ENCODE results near the gene CDC25A. TPM values are rescaled to one million over a fixed set of nuclear protein-coding genes. Genes with fewer than 3 reads are reported as not detected.

The CDC25A gene
- total RNA-seq, 1 experiment from 2014 or later: 34.2 TPM

DNA sequence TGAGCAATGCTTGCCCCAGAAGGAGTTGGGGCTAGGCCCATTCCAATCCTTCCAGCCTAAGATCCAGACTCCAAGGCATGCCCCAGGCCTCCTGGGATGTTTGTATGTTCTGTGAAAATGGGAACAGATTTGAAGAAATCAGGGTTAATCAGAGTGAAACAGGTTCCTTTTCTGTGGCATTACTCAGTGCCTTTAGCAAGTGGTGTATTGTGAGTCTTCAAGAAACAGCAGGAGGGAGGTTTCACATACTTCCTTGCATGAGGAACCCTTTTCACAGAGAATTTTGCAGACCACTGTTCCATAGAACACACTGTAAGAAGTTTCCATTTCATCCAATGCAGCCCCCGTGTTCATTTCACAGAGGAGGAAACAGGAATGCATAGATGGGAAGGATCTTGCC is 8.4 kb upstream of the CDC25A start:
- no peak for DNase-seq (ENCODE audit: low read depth)

DNA sequence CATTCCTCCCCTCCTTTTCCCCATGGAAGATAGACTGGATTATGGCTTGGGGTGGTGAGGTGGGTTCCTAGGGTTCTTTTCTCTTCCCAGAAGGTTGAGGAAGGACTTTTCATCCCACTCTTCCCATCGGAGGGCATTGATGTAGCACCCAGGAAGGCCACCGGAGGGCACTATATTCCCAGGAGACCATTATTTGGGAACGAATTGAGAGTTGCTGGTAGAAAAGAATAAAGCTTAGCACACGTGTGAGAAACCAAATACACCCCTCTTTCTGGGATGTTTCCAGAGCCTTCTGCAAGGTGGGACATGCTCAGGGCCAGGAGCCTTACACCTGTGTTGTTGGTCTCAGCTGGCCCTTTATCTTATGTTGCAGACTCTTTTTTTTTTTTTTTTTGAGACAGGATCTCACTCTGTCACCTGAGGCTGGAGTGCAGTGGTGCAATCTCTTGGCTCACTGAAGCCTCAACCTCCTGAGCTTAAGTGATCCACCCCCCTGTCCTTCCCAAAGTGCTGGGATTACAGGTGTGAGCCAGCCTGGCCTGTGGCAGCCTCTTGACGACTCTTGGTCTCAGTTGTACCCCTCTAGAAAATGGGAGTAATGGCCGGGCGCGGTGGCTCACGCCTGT is 6.3 kb upstream of the CDC25A start:
- peak; percentile 69 for DNase-seq (ENCODE audit: low read depth)

DNA sequence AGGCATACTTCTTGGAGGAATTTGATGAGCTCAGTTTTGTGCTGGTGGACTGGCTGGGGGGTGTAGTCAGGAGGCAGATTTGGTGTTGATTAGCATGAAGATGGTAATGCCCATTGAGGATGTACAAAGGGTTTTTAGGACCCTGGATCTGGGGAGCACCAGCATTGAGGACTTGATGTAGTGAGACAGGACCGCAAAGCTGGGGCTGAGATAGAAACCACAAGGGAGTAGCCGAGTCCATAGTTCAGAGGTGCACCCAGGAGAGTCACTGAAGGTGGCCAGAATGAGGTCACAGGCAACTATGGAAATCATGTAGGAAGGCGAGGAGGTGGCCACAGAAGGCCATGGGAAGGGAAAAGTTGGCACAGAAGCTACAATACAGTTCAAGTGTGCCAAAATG is 2.7 kb upstream of the CDC25A start:
- DNase-seq (ENCODE audit: low read depth): no peak

DNA sequence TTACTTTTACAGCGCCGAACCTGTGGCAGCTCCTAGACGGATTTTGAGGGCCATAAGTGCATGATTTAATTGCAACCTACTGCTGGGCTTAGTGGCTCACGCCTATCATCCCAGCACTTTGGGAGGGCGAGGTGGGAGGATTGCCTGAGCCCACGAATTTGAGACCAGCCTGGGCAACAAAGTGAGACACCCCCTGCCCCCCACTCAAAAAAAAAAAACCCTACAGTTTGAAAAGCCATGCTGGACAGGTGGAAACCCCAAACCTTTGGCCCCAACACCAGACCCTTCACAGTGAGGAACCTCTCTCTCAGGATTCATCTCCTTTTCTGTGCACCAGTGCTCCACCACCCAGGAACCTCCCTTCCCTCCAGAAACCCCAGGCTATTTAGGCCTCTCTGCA is 1.1 kb upstream of the CDC25A start:
- DNase-seq (ENCODE audit: low read depth): no peak

- DNase-seq (ENCODE audit: low read depth): no peak
Observed at GRCh38 chr3:48187579-48188265, 495 bp downstream of the CDC25A start.

DNA sequence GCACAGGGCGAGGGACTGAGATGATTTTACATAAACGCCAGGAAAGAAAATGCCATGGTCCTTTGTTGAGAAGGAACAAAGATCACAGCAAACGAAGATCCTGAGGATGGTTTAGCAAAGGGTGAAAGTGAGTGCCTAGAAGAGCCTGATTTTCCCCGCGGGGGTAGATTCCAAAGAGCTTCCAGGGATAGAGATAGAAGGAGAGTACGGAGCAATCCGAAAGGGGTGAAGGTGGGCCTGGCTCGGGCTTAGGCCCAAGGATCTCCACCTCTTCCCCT is 977 bp downstream of the CDC25A start:
- DNase-seq (ENCODE audit: low read depth): no peak

- peak; percentile 24 for DNase-seq (ENCODE audit: low read depth)
Observed at GRCh38 chr3:48186631-48187300, 1.5 kb downstream of the CDC25A start.

DNA sequence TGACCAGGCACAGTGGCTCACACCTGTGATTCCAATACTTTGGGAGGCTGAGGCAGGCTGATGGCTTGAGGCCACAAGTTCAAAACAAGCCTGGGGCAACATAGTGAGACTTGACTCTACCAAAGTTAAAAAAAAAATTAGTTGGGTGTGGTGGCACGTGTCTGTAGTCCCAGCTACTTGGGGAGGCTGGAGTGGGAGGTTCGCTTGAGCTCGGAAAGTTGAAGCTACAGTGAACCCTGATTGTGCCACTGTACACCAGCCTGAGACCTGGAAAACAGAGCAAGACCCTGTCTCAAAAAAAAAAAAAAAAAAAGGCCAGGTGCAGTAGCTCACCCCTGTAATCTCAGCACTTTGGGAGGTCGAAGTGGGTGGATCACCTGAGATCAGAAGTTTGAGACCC is 3.1 kb downstream of the CDC25A start:
- no peak for DNase-seq (ENCODE audit: low read depth)

DNA sequence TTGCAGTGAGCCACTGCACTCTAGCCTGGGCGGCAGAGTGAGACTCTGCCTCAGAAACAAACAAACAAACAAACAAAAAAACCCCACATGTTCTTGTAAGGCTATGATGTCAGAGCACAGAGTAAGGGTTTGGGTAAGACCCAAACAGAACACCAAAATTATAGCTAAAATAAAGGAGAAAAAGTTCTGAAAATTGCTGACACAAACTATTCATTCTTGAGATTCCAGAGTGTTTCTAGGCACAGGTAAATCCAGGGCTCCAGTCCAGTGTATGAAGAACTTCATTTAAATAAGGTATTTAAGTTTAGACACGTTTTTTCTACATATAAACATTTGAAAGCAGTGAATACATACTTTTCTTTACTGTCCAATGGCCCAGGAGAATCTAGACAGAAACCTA is 3.9 kb downstream of the CDC25A start:
- DNase-seq (ENCODE audit: low read depth): no peak

GRCh38 chr3:48180531-48181253 is 7.5 kb downstream of the CDC25A start:
- no peak for DNase-seq (ENCODE audit: low read depth)

- no peak for DNase-seq (ENCODE audit: low read depth)
Observed at GRCh38 chr3:48180021-48180420, 8.2 kb downstream of the CDC25A start.

- DNase-seq (ENCODE audit: low read depth): no peak
Observed at GRCh38 chr3:48178072-48178471, 10.1 kb downstream of the CDC25A start.

- peak; percentile 58 for DNase-seq (ENCODE audit: low read depth)
Observed at GRCh38 chr3:48157950-48158376, 30.3 kb downstream of the CDC25A start.

GRCh38 chr3:48157202-48157840 is 30.9 kb downstream of the CDC25A start:
- DNase-seq (ENCODE audit: low read depth): no peak

- DNase-seq (ENCODE audit: low read depth): no peak
Observed at GRCh38 chr3:48156163-48156562, 32.1 kb downstream of the CDC25A start.

GRCh38 chr3:48155122-48155521 is 33.1 kb downstream of the CDC25A start:
- DNase-seq (ENCODE audit: low read depth): peak; percentile 82

DNA sequence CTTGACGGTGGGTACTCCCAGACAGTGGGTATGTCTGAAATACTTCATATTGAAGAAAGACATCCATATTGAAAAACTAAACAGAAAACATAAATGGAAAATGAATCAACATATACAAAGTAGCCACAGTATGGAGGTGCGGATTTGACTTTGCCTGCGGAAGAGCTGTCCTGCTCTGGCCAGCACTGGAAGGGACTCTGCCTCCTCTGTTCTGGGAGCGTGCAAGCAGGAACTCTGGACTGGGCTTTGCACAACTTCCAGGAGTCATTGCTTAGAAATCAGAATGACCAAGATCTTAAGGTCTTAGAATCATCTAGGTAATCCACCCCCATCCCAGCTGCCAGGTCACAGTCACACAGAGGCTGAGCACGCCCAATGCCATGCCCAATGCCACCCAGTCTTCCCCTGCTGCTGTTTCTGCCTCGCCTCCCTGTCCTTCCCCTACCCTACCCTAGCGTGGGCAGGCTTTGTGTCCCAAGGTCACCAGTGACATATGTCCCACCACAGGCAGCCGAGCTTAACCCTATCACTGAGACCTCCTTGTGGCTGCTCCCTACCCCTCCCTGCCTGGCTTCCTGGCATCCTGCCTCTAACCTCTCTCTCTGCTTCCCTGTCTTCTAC is 36.3 kb downstream of the CDC25A start:
- DNase-seq (ENCODE audit: low read depth): no peak

DNA sequence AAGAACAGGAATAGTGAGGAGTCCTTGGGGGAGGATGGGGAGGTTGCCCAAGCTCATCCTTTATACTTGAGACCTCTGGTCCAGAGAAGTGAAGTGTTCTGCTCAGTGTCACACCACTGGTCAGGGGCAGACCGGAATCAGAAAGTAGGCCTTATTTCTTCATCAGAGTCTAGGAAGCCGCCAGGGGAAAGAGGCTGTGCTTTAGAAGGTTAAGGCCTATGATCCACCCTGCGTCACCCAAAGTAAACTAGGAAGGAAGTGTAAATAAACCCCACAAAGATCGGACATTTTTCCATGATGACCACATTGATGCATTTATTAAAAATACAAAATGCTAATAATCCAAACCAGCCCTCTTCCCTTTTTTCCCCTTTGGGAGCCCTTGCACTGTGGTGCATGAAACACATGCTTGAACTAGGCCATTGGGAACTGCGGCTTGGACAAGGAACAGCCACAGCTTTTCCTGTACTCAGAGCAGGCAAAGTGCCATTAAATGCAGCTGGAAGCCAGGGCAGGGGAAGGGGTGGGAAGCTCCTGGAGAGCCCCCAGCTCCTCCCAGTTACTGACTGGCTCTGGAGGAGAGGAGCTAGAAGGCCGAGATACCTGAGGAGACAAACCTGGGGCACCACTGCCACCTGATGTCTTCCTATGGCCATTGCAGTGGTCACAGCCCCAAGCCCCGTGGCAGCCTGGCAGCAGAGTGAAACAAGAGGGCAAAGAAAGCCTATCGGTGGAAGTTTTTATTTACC is 37.0 kb downstream of the CDC25A start:
- peak; percentile 70 for DNase-seq (ENCODE audit: low read depth)

DNA sequence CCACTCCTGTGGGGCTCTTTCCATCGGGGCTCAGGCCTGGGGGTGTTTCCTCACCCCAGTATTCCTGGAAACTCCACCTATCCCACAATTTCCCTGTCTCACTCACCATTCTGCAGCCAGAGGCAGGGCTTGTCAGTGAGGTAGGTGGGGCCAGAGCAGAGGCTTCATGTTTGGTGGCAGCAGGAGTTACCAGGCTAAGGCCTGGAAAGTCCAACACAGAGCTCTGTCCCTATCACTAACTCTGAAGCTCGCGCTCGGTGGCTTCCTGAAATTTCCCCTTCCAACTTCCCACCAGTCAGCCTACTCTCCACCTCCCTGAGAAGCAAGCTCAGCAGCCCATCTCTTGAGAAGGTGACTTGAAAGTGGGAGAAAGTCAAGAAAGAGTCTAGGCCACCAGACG is 44.2 kb downstream of the CDC25A start:
- no peak for DNase-seq (ENCODE audit: low read depth)

DNA sequence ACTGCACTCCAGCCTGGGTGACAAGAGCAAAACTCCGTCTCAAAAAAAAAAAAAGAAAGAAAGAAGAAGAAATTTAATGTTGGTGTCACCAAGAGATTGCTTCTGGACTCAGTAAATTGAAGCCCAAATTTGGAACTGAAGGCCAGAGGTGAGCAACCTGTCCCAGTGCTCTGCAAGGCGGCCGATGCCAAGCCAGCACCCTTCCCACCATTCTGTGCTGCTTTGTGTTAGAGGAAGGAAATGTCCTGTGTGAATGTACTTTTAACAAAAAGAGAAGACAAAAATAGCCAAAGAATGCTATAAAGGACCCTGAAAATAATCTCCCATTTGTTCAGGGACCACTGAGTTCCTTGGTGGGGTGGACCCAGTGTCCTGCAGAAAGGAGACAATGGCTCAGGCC is 44.6 kb downstream of the CDC25A start:
- no peak for DNase-seq (ENCODE audit: low read depth)

DNA sequence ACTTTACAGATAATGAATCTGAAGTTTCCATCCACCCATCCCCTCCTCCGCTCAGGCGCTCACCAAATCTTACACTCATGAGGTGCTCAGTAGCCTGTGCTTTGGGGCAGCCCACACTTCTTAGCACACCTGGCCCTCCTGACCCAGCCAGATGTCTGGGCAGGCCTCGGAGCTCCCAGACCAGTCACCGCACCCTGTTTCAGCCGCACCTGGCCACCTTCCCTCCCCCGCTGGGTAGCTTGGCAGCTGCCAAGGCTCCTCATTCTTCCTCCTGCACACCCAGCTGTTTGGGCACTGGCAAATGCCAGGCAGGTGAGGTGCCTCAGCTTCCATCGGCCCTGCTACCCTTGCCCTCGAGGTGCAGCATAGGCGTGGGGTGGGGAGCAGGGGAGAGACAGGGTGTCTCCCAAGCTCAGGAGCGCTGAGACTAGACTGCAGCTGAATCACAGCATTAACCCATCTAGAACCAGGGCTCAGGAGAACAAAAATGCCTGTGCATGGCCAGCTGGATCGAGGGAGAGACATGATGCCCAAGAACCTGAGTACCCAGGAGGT is 45.8 kb downstream of the CDC25A start:
- no peak for DNase-seq (ENCODE audit: low read depth)
